C4-2B (cell line): Measurements from ENCODE around the gene STYX.

Experiments
- H3K27ac ChIP-seq: fragments of 450-650 bp; 2 replicates; pipeline ENCODE4 v1.5.1; 2017
- CTCF ChIP-seq: fragments of 450-650 bp; conservative IDR thresholded peaks from 2 replicates; pipeline ENCODE4 v1.5.1; 2017; ENCODE audit warnings: mild to moderate bottlenecking
- ZFX ChIP-seq: fragments of 450-650 bp; IDR thresholded peaks from 2 replicates; pipeline ENCODE4 v1.6.1; 2017

Gene STYX

GRCh38 chr14:52780893-52781292 lies 50.9 kb downstream of the STYX start:
- H3K27ac ChIP-seq: no peak overlapping the region
- TF ChIP-seq CTCF (no peak), ZFX (no peak)

GRCh38 chr14:52781629-52782028 lies 51.7 kb downstream of the STYX start:
- TF ChIP-seq CTCF: no peak
- no peak for TF ChIP-seq ZFX
- no peak overlapping the region for H3K27ac ChIP-seq

- no peak overlapping the region for H3K27ac ChIP-seq
- TF ChIP-seq CTCF (no peak), ZFX (no peak)
Observed at GRCh38 chr14:52783206-52783605, 53.2 kb downstream of the STYX start.

GRCh38 chr14:52786887-52787286 lies 56.9 kb downstream of the STYX start:
- no peak overlapping the region for H3K27ac ChIP-seq

GRCh38 chr14:52789118-52789517 lies 59.2 kb downstream of the STYX start:
- H3K27ac ChIP-seq: no peak overlapping the region

More at GRCh38 chr14:52786887-52787286, 56.9 kb downstream of the STYX start:
- TF ChIP-seq ZFX (no peak), CTCF (no peak)

GRCh38 chr14:52790011-52790755 lies 60.2 kb downstream of the STYX start:
- H3K27ac ChIP-seq: peak overlapping the region; percentile 99
- TF ChIP-seq CTCF (no peak), ZFX (no peak)

More at GRCh38 chr14:52789118-52789517, 59.2 kb downstream of the STYX start:
- TF ChIP-seq ZFX: no peak
- TF ChIP-seq CTCF: no peak

- peak overlapping the region; percentile 99 for H3K27ac ChIP-seq
Observed at GRCh38 chr14:52790756-52791222, 60.8 kb downstream of the STYX start.

More at GRCh38 chr14:52790756-52791222, 60.8 kb downstream of the STYX start:
- TF ChIP-seq CTCF: no peak
- TF ChIP-seq ZFX: no peak
